ENCODE data around the gene LSAMP. TPM values are rescaled to one million over a fixed set of nuclear protein-coding genes. Genes with fewer than 3 reads are reported as not detected.

The LSAMP gene
- polyA plus RNA-seq, 3 donors = not detected

DNA sequence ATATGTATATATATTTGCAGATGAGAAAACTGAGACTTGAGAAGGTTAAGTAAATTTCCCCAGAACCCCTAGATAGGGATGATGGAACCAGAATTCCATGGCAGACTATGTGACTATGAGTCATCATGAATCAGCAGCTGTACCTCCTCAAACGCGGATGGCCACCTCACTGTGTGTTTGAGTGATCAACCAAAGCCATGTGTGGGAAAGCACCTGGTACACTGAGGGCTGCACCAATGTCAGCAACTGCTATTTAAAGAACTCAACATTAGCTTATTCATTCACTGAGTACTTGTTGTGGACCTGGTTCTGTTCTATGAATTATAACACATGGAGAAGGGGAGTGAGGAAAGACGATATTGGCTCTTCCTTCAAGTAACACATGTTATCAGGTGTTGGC lies 445.0 kb downstream of the LSAMP start:
- no CpG with 5 or more reads among the region's 3 CpGs for WGBS (ENCODE audit: insufficient coverage)
- no peak overlapping the region for H3K27ac Mint-ChIP-seq
- no peak for TF ChIP-seq CTCF (IDR thresholded peaks at IDR 0.05)

DNA sequence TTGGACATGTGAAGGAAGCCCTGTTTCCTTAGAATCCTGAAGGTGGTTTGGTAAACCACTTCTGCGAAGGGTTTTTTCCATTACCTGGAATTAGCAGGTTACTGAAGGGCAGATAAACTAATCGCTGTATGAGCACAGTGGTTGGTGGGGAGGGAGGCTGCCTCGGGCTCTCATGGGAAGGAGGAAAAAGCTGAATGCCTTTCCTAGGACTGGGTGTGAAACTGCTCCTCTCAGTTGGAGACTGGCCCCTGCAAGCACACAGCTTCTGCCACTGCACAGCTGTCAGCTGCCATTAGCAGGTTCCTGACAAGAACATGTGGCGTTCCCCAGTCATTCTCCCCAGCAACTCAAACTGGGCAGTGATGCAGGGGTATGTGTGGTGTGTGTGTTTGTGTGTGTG lies 445.7 kb downstream of the LSAMP start:
- H3K4me2 ChIP-seq (replicated peaks; ENCODE audit: extremely low read depth, low read length, poor library complexity, severe bottlenecking) = no peak overlapping the region
- intact Hi-C loops (cut with micrococcal nuclease) = no loop called here
- no peaks in the 10 kb centered on the region for H3K4me1 ChIP-seq (ENCODE audit: control insufficient read depth in 1 of 2, insufficient read depth in 2 of 2, low read length in 2 of 2)
- H2AFZ ChIP-seq (ENCODE audit: insufficient read depth, low read depth, low read length, poor library complexity, severe bottlenecking) = no peak overlapping the region
- H4K20me1 ChIP-seq (ENCODE audit: insufficient read depth, low read length) = no peaks in the 10 kb centered on the region
- Mint-ChIP-seq H3K27me3 (ENCODE audit: low read depth in 3 of 3) (peaks cover 0 to 4% (median 0%) of the 10 kb centered on the region in 3 donors), H3K27ac (no peak overlapping the region), H3K4me3 (no peak overlapping the region), H3K4me1 (no peaks in the 10 kb centered on the region), H3K9me3 (peaks cover 0 to 2% (median 0%) of the 10 kb centered on the region in 7 donors), H3K36me3 (no peaks in the 10 kb centered on the region)
- TF ChIP-seq CTCF (IDR thresholded peaks at IDR 0.05) = no peak
- H3K79me2 ChIP-seq (ENCODE audit: insufficient read depth, low read length) = no peaks in the 10 kb centered on the region
- no peak for DNase-seq
- no peaks in the 10 kb centered on the region for H3K27me3 ChIP-seq (ENCODE audit: control insufficient read depth in 2 of 2, insufficient read depth in 2 of 2, low read length in 2 of 2)
- no peaks in the 10 kb centered on the region for H3K36me3 ChIP-seq (replicated peaks in 1 of 2; ENCODE audit: control insufficient read depth in 1 of 2, insufficient read depth in 2 of 2, low read length in 2 of 2)
- no peak overlapping the region for H3K9ac ChIP-seq (ENCODE audit: insufficient read depth, low read length, poor library complexity, severe bottlenecking)
- H3K4me3 ChIP-seq (replicated peaks in 1 of 3; ENCODE audit: low read depth in 2 of 3, low read length in 3 of 3) = no peak overlapping the region
- no peak overlapping the region for H3K27ac ChIP-seq (ENCODE audit: low read depth in 1 of 2, low read length in 2 of 2)
- 54% methylated on average over 3 of the region's 4 CpGs for WGBS (ENCODE audit: insufficient coverage)
- no peaks in the 10 kb centered on the region for H3K9me3 ChIP-seq (replicated peaks in 1 of 2; ENCODE audit: control insufficient read depth in 1 of 2, insufficient read depth in 1 of 2, low read length in 2 of 2)

More for the DNA sequence above, 445.0 kb downstream of the LSAMP start:
- Histone ChIP-seq H3K9ac (ENCODE audit: insufficient read depth, low read length, poor library complexity, severe bottlenecking) (no peak overlapping the region), H3K36me3 (replicated peaks in 1 of 2; ENCODE audit: control insufficient read depth in 1 of 2, insufficient read depth in 2 of 2, low read length in 2 of 2) (no peaks in the 10 kb centered on the region), H3K4me3 (replicated peaks in 1 of 3; ENCODE audit: low read depth in 2 of 3, low read length in 3 of 3) (no peak overlapping the region), H3K4me2 (replicated peaks; ENCODE audit: extremely low read depth, low read length, poor library complexity, severe bottlenecking) (no peak overlapping the region), H2AFZ (ENCODE audit: insufficient read depth, low read depth, low read length, poor library complexity, severe bottlenecking) (no peak overlapping the region), H3K79me2 (ENCODE audit: insufficient read depth, low read length) (no peaks in the 10 kb centered on the region), H3K27ac (ENCODE audit: low read depth in 1 of 2, low read length in 2 of 2) (no peak overlapping the region), H4K20me1 (ENCODE audit: insufficient read depth, low read length) (no peaks in the 10 kb centered on the region), H3K27me3 (ENCODE audit: control insufficient read depth in 2 of 2, insufficient read depth in 2 of 2, low read length in 2 of 2) (no peaks in the 10 kb centered on the region), H3K4me1 (ENCODE audit: control insufficient read depth in 1 of 2, insufficient read depth in 2 of 2, low read length in 2 of 2) (no peaks in the 10 kb centered on the region), H3K9me3 (replicated peaks in 1 of 2; ENCODE audit: control insufficient read depth in 1 of 2, insufficient read depth in 1 of 2, low read length in 2 of 2) (no peaks in the 10 kb centered on the region)
- H3K36me3 Mint-ChIP-seq = no peaks in the 10 kb centered on the region
- intact Hi-C loops (cut with micrococcal nuclease) = no loop called here
- DNase-seq = peak in 1 of 3 donors; percentile 11
- H3K27me3 Mint-ChIP-seq (ENCODE audit: low read depth in 3 of 3) = peaks cover 0 to 4% (median 0%) of the 10 kb centered on the region in 3 donors
- H3K4me3 Mint-ChIP-seq = no peak overlapping the region
- H3K4me1 Mint-ChIP-seq = no peaks in the 10 kb centered on the region
- peaks cover 0 to 3% (median 0%) of the 10 kb centered on the region in 7 donors for H3K9me3 Mint-ChIP-seq
